ENCODE measurements around the gene WDR70. TPM values are rescaled to one million over a fixed set of nuclear protein-coding genes. Genes with fewer than 3 reads are reported as not detected.

WDR70 gene
- total RNA-seq, 4 donors from 2014 or later, result 25.3 to 122 (median 48.8) TPM

DNA sequence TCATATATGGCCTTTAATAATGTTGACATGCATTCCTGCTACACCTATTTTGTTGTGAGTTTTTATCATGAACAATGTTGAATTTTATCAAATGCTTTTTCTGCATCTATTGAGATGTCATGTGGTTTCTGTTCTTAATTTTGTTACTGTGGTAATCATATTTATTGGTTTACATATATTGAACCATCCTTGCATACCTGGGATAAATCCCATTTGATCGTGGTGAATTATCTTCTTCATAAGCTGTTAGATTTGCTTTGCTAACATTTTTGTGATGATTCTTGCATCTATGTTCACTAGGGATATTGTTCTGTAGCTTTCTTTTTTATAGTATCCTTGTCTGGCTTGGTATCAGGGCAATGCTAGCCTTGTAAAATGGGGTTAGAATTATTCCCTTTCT lies 222.0 kb downstream of the WDR70 start:
- intact Hi-C loops (cut with DNase I; ENCODE audit: low total_unique reads), result no loop called here
- Histone ChIP-seq H3K4me1 (peaks cover 0 to 4% of the 10 kb centered on the region in 2 donors), H3K27me3 (no peaks in the 10 kb centered on the region), H3K27ac (no peak overlapping the region), H3K36me3 (no peaks in the 10 kb centered on the region), H3K9me3 (peaks cover 0 to 7% of the 10 kb centered on the region in 2 donors), H3K4me3 (no peak overlapping the region)
- TF ChIP-seq, protein P1, sequence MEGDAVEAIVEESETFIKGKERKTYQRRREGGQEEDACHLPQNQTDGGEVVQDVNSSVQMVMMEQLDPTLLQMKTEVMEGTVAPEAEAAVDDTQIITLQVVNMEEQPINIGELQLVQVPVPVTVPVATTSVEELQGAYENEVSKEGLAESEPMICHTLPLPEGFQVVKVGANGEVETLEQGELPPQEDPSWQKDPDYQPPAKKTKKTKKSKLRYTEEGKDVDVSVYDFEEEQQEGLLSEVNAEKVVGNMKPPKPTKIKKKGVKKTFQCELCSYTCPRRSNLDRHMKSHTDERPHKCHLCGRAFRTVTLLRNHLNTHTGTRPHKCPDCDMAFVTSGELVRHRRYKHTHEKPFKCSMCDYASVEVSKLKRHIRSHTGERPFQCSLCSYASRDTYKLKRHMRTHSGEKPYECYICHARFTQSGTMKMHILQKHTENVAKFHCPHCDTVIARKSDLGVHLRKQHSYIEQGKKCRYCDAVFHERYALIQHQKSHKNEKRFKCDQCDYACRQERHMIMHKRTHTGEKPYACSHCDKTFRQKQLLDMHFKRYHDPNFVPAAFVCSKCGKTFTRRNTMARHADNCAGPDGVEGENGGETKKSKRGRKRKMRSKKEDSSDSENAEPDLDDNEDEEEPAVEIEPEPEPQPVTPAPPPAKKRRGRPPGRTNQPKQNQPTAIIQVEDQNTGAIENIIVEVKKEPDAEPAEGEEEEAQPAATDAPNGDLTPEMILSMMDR (IDR thresholded peaks at IDR 0.05), result no peak
- TF ChIP-seq POLR2A (IDR thresholded peaks at IDR 0.05), result no peak
- DNase-seq, result no peak

DNA sequence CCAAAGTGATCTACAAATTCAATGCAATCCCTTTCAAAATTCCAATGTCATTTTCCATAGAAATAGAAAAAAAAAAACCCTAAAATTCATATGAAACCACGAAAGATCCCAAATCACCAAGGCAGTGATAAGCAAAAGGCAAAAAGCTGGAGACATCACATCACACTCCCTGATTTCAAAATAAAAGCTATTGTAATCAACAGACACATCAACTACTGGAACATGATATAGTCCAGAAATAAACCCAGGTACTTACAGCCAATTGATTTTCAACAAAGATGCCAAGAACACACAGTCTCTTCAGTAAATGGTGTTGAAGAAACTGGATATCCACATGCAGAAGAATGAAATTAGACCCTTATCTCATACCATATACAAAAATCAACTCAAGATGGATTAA lies 224.0 kb downstream of the WDR70 start:
- no peak overlapping the region for H3K4me3 ChIP-seq
- H3K27me3 ChIP-seq, result no peaks in the 10 kb centered on the region
- H3K36me3 ChIP-seq, result no peaks in the 10 kb centered on the region
- H3K9me3 ChIP-seq, result peaks cover 0 to 7% of the 10 kb centered on the region in 2 donors
- no peak for DNase-seq
- H3K27ac ChIP-seq, result no peak overlapping the region
- no peaks in the 10 kb centered on the region for H3K4me1 ChIP-seq
- TF ChIP-seq POLR2A (IDR thresholded peaks at IDR 0.05), result no peak
- TF ChIP-seq, protein P1 (IDR thresholded peaks at IDR 0.05), result no peak
- intact Hi-C loops (cut with DNase I; ENCODE audit: low total_unique reads), result no loop called here

DNA sequence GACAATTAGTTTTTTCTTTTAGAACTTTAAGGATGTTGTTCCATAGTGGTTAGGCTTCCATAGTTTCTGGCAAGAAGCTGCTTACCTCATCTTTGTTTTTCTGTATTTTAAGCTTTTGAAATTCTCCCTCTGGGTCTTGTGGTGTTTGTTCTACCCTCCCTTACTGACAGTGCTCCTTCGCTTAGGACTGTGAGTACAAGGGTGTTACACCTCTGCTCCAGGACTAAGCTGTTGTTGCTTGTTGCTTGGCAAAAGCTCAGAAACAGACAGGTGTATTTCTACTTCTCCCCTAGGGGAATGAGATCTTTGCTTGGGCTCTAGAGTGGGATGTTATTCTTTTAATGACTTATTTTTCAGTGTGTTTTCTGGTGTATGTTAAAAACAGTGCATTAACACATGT lies 225.2 kb downstream of the WDR70 start:
- no peaks in the 10 kb centered on the region for H3K4me1 ChIP-seq
- no peaks in the 10 kb centered on the region for H3K27me3 ChIP-seq
- TF ChIP-seq, protein P1 (IDR thresholded peaks at IDR 0.05), result no peak
- no peak for TF ChIP-seq POLR2A (IDR thresholded peaks at IDR 0.05)
- H3K9me3 ChIP-seq, result peaks cover 0 to 7% of the 10 kb centered on the region in 2 donors
- no peaks in the 10 kb centered on the region for H3K36me3 ChIP-seq
- H3K4me3 ChIP-seq, result no peak overlapping the region
- H3K27ac ChIP-seq, result no peak overlapping the region
- intact Hi-C loops (cut with DNase I; ENCODE audit: low total_unique reads), result no loop called here
- no peak for DNase-seq

DNA sequence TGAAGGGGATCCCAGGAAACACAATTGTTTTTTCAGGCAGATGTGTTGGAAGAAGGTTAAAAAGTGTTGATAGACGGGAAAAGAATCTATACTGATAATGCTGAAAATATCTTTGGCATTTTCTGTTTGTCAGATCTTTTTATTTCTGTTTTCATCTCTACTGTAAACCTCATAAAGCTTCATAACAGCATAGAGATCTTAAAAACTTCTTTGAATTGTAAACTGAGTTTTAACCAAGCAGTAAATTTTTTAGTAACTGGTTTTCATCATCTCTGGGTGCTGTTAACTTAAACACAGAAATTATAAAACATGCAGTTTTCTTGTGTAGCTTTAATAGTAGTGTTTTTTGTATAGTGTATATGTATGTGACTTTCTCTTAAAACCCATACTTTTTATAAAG lies 227.0 kb downstream of the WDR70 start:
- intact Hi-C loops (cut with DNase I; ENCODE audit: low total_unique reads), result no loop called here
- DNase-seq, result no peak

DNA sequence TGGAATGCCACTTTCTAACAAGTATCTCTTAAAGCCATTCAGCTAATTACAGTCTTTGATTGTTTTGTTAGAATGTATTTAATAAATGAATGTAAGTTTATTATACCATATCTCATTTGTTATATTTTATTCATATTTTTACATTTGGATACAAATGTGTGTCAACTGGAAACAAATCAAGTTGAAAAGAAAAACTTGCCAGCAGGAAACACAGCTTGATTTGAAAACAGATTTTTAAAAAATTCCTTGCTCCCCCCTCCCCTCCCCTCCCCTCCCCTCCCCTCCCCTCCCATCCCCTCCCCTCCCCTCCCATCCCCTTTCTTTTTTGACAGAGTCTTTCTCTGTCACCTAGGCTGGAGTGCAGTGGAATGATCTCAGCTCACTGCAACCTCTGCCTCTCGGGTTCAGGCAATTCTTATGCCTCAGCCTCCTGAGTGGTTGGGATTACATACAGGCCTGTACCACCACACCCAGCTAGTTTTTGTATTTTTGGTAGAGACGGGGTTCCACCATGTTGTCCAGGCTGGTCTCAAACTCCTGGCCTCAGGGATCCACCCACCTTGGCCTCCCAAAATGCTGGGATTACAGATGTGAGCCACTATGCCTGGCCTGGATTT lies 227.6 kb downstream of the WDR70 start:
- Histone ChIP-seq H3K27ac (no peak overlapping the region), H3K36me3 (no peaks in the 10 kb centered on the region), H3K27me3 (no peaks in the 10 kb centered on the region), H3K4me1 (no peaks in the 10 kb centered on the region), H3K9me3 (no peaks in the 10 kb centered on the region), H3K4me3 (no peak overlapping the region)
- no peak for DNase-seq
- intact Hi-C loops (cut with DNase I; ENCODE audit: low total_unique reads), result no loop called here
- TF ChIP-seq, protein P1 (IDR thresholded peaks at IDR 0.05), result no peak
- TF ChIP-seq POLR2A (IDR thresholded peaks at IDR 0.05), result no peak

More for the DNA sequence above, 227.0 kb downstream of the WDR70 start:
- Histone ChIP-seq H3K4me1 (no peaks in the 10 kb centered on the region), H3K36me3 (no peaks in the 10 kb centered on the region), H3K9me3 (peaks cover 0 to 1% of the 10 kb centered on the region in 2 donors), H3K27ac (no peak overlapping the region), H3K27me3 (no peaks in the 10 kb centered on the region), H3K4me3 (no peak overlapping the region)
- TF ChIP-seq POLR2A (IDR thresholded peaks at IDR 0.05), result no peak
- TF ChIP-seq, protein P1 (IDR thresholded peaks at IDR 0.05), result no peak

Data from uterus (tissue), 4 donors.